GM18951 (cell line): ENCODE results near the gene C14orf180.

Experiments
- POLR2A ChIP-seq: IDR thresholded peaks from 4 replicates; pipeline ENCODE4 v1.6.1; 2011; ENCODE audit warnings: mild to moderate bottlenecking; ENCODE audit not compliant: insufficient read length, insufficient read depth; ENCODE audit errors: extremely low read depth
- in situ Hi-C: fragments of 300-500 bp; cut with MboI; formaldehyde crosslinking; loops from one replicate; pipeline ENCODE4 v1.12.0; 2022; ENCODE audit warnings: low sequenced_read_pairs, mixed read lengths, inconsistent platforms; ENCODE audit not compliant: unreplicated experiment

Gene C14orf180

GRCh38 chr14:104600141-104600643 lies 20.6 kb downstream of the C14orf180 start:
- TF ChIP-seq POLR2A = no peak
- in situ Hi-C loops = no loop called here

- TF ChIP-seq POLR2A = no peak
- in situ Hi-C loops = no loop called here
Observed at GRCh38 chr14:104600805-104601204, 21.2 kb downstream of the C14orf180 start.

DNA sequence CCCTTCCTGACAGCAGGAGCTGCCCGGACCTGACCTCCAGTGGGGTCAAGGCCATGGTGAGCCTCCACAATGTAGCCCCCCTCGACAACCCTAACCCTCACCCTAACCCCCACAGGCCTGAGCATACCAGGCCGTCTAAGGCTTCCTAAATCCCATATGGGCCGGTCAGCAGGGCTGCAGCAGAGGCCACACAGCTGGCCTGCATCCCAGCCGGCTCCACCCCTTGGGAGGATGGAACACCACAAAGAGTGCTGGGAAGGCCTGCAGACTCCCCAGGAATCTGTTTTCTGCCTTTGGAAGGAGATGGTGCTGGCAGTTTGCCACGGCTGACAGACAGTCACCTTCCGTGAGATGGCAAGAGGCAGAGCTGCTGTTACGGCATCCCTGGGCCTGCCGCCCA lies 22.2 kb downstream of the C14orf180 start:
- in situ Hi-C loops = no loop called here
- no peak for TF ChIP-seq POLR2A

GRCh38 chr14:104602315-104602932 lies 22.9 kb downstream of the C14orf180 start:
- no peak for TF ChIP-seq POLR2A
- in situ Hi-C loops = no loop called here

- in situ Hi-C loops = no loop called here
- TF ChIP-seq POLR2A = no peak
Observed at GRCh38 chr14:104602933-104603325, 23.4 kb downstream of the C14orf180 start.

GRCh38 chr14:104603711-104604401 lies 24.3 kb downstream of the C14orf180 start:
- no peak for TF ChIP-seq POLR2A
- in situ Hi-C loops = no loop called here

DNA sequence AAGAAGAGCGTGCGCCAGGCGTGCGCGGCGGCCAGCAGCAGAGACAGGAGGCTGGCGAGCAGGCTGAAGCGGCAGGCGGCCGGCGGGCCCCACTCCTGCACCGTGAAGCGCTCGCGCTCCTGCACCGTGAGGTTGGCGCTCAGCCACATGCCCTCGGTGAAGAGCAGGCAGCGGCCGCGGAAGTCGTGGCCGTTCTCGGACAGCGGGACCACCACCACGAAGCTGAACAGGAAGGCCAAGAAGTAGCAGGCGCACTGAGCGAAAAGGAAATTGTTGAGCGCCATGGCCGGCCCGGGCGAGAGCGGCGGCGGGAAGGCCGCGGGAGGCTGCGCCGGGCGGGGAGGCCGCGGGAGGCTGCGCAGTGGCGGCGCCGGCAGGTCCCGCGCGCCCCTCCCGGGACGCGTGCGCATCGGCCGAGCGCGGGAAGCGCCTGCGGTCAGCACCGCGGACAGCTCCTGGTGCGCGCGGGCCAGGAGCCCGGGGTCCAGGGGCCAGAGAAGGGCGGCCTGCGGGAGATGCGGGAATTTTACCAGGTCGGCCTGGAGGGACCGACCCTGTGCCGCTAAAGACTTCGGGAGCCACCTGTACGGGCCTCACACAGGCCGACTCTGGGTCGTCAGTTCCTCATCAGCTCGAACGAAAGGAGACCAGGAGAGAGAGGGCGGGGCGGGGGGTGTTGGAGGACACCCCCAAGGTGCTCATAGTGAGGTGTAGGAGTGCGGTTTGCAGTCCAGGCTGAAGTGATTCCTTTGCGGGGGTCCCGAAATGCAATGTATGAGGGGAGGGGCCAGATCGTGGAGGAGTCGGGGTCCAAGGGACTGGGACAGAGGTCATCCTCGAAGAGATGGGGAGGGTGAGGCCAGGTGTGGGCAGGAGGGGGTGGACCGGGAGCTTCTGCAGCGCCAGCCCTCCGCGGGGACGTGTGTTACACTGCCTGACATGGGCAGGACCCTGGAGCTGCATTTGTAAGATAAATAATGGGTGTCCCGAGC lies 25.2 kb downstream of the C14orf180 start, which contains the start of gene TMEM179:
TSS of gene TMEM179 (minus strand) at position 315 of the 992 bp plus-strand sequence. CDS start at position 284, 31 bp downstream.
- in situ Hi-C loops = no loop called here
- no peak for TF ChIP-seq POLR2A

GRCh38 chr14:104609666-104610065 lies 30.1 kb downstream of the C14orf180 start:
- in situ Hi-C loops = no loop called here
- no peak for TF ChIP-seq POLR2A

DNA sequence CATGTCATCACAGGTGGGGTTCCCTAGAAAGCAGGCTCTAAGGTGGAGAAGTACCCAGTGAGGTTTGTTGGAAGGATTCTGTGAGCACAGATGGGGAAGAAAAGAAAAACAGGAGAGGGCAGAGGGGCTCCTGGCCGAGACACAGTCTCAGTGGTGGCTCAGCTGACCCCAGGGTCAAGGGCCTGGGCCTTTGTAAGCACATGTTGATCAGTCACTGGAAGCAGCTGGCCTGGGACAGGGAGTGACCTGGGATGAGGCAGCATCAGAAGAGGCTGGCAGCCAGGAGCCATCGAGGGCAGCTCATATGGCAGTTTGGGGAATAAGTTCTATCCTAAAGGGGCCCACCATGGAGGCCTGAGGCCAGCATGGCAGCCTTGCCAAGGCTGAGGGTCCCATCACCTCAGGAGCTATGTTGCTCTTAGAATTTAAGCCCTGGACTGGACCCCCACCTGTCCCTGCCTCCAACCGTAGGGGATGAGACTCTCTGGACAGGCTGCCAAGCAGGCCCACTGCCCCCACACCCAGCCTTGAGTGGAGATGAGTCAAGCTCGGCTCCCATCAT lies 31.3 kb downstream of the C14orf180 start:
- in situ Hi-C loops = no loop called here
- no peak for TF ChIP-seq POLR2A

- in situ Hi-C loops = no loop called here
- TF ChIP-seq POLR2A = no peak
Observed at GRCh38 chr14:104611881-104612280, 32.3 kb downstream of the C14orf180 start.

DNA sequence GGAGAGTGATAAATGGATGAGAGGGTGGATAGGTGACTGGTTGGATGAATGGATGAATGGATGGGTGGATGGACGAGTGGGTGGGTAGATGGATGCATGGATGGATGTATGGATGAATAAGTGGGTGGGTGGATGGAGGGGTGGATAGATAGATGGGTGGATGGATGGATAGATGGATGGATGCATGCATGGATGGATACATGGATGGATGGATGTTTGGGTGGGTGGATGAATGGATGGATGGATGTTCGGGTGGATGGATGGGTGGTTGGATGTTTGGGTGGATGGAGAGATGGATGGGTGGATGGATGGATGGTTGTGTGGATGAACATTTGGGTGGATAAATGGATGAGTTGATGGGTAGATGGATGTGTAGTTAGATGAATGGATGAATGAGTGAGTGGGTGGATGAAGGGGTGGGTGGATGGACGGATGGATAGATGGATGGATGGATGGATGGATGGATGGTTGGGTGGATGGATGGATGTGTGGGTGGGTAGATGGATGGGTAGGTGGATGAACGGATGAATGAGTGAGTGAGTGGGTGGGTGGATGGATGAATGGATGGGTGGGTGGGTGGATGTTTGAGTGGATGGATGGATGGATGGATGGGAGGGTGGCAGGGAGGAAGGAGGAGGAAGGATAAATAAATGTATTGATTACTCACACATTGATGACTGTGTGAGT lies 34.7 kb downstream of the C14orf180 start:
- no peak for TF ChIP-seq POLR2A
- in situ Hi-C loops = no loop called here

DNA sequence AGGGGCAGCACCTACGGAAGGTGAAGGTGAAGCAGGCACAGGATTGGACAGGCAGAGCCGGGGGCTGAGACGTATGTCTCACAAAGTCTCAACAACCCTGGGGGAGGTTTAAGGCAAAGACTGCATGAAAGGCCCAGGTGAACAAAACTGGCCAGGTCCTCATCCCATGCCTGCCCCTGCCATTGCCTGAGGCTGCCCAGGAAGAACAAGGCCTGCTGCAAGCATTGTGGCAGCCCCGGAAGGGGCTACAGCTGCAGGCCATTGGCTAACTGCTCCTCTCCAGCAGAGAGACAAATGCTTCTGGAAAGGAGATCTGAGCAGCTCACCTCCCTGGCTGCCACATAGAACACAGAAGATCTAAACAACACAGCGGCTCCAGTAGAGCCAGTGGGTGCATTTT lies 45.4 kb downstream of the C14orf180 start:
- in situ Hi-C loops = no loop called here
- no peak for TF ChIP-seq POLR2A
